GM19372 (cell line): ENCODE measurements around the gene TXNL4B.

Experiments
- ATAC-seq: cut with Tn5 transposase; IDR thresholded peaks from one replicate; pipeline ENCODE4 v1.9.1; 2021; ENCODE audit warnings: mild to moderate bottlenecking, low read depth, moderate library complexity; ENCODE audit not compliant: unreplicated experiment

Gene TXNL4B

GRCh38 chr16:72112906-72113615 lies 19.6 kb upstream of the TXNL4B start:
- ATAC-seq: no peak

- no peak for ATAC-seq
Observed at GRCh38 chr16:72112452-72112792, 19.0 kb upstream of the TXNL4B start.

DNA sequence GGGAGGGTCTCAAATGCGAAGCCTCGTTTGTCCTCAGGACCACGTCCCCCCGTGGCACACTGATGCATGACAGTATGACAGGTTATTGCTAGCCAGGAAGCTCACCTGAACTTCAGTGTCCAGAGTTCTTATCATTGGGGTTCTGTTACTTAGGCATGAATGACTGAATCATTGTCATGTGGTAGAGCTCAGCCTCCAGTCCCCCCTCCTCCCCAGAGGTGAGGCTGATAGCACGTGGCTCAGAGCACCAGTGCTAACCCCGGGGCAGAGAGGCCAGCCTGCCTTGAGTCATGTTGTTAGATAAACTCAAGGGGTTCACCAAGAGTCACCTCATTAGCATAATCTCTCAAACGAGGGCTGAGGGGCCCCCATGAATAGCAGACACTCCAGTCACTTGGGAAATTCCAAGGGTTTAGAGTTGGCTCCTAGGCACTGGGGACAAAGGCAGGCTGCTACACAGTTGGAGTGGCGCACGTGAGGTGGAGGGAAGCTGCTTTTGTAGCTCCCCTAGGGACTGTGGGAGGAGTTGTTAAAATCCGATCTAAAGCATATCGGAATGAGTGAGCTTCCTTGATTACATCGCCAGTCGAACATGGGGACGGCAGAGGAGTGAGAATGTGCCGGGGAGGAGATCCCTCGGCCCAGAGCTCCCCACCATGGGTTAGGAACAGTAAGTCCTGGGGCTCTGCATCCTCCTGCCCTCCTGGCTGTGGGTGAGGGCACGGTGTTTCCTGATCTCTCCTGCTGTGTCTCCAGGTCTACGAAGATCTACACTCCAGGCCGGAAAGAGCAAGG lies 18.4 kb upstream of the TXNL4B start:
- ATAC-seq: no peak

DNA sequence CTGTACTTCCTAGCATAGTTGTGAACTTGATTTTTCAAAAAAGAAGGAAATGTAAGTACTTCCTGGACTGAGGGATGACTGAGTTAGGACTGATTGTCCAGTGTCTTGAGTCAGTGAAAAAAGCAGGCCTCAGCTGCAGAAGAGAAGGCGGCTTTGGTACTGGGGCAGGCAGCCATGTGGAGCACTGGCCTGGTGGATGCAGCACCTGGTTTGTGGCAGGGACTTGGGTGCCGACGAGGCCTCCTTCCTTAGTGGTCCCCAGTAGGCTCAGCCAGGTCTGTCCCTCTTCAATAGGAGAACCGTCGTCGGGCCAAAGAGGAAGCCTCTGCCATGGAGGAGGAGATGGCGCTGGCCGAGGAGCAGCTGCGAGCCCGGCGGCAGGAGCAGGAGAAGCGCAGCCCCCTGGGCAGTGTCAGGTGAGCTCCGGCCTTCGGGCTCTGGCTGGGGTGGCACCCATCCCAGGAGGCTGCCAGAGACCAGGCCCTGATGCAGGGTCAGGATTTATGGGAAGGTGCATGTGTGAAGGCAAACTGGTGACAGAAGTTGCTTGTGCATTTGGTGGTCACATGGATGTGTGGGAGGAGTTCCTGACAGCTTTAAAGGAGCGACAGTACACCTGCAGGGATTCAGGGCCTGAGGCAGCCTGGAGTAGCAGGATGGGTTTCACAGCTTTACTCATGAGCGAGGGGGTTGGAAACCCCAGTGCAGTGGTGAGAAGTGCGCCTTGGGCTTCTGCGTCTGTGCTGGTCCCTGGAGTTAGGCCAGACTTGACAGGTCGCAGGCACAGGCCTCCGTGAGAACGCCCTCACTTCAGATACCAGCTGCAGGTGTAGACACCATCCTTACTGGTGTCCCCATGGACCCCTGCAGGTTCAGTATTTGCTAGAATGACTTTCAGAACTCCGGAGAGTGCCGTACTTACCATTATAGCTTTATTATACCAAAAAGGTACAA lies 17.5 kb upstream of the TXNL4B start:
- no peak for ATAC-seq

GRCh38 chr16:72109966-72110530 lies 16.6 kb upstream of the TXNL4B start:
- ATAC-seq: no peak

DNA sequence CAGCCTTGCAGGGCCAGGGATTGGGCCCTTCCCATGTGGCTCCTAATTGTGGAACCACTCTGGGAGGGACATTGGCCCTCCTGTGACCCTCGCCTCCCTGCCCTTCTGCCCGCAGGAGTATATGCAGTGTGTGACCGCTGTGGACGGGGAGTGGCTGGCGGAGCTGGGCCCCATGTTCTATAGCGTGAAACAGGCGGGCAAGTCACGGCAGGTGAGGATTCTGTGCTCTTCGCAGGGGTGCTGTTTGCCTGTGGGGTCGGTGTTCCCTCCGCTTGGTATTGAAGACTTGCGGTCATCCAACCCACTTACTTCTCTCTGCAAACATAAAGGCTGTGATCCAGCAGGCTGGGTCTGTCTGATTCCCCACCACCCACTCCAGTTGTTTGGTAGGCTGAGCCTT lies 15.9 kb upstream of the TXNL4B start:
- ATAC-seq: no peak

DNA sequence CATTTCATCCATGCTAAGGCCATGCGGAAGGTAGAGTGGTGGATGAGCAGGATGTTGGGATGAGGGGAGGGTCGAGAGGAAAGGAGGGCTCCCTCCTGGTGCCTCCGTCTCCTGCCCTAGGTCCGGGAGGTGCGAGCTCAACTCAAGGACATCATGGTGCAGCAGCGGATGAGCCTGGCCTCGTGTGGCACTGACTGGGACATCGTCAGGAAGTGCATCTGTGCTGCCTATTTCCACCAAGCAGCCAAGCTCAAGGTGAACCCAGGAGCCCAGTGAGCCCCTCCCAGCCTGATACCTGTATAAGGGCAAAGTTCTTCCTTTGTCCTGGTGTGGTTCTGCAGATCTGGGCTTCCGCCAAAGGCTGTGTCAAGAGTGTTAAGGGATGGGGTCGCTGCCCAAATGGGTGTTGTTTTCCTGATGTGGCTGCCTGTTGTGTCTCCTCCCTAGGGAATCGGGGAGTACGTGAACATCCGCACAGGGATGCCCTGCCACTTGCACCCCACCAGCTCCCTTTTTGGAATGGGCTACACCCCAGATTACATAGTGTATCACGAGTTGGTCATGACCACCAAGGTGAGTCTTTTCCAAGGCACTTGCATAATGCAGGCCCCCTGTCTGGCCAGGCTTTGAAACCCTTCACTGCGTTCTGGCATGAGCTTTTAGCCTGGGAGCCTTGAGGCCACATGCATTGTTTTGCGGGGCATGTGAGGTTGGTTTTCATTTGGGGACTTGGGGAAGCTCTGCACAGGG lies 15.1 kb upstream of the TXNL4B start:
- ATAC-seq: no peak

GRCh38 chr16:72107371-72107770 lies 14.0 kb upstream of the TXNL4B start:
- ATAC-seq: no peak

- no peak for ATAC-seq
Observed at GRCh38 chr16:72105978-72106377, 12.6 kb upstream of the TXNL4B start.

GRCh38 chr16:72104905-72105304 lies 11.5 kb upstream of the TXNL4B start:
- no peak for ATAC-seq

GRCh38 chr16:72101195-72101594 lies 7.8 kb upstream of the TXNL4B start:
- ATAC-seq: no peak

DNA sequence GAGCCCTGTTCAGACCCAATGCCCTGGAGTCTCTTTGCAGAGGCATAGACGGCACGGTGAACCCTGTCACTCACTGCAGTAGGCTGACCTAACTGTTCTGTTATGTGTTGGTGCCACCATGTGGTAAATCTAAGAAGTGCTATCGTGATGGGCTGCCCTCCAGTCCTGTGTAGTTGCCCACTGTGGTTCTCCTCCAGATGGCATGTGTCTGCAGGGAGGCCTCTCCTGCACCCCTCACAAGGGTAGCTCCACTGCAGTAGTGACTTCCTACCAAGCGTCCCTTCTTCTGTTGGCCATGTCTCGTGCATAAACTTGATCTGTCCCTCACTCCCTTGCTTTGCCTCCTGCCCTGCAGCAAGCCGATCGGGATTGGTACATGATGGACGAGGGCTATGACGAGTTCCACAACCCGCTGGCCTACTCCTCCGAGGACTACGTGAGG lies 6.0 kb upstream of the TXNL4B start:
- ATAC-seq: peak; percentile 70

- no peak for ATAC-seq
Observed at GRCh38 chr16:72098936-72099335, 5.5 kb upstream of the TXNL4B start.

GRCh38 chr16:72094266-72094610 lies 818 bp upstream of the TXNL4B start:
- ATAC-seq: no peak

GRCh38 chr16:72092832-72093447 lies 480 bp downstream of the TXNL4B start:
- no peak for ATAC-seq

- no peak for ATAC-seq
Observed at GRCh38 chr16:72091217-72091616, 2.2 kb downstream of the TXNL4B start.

DNA sequence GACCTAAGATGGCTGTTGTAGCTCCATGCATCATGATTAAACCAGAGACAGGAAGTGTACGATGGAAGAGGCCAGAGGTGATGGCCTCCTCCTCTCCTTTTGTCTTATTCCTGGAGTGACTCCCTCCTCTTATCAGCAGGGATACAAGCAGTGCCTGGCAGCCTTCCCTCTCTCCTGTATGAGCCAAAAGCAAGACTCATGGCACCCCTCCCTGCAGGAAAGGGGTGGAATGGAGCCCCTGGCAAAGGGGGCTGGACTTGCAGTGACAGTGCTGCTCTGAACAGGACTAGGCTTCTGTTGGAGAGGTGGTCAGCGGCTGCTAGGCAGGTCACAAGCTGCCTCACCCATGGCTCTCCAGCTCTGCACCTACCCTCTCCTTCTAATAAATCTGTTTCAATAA lies 8.4 kb downstream of the TXNL4B start:
- no peak for ATAC-seq

DNA sequence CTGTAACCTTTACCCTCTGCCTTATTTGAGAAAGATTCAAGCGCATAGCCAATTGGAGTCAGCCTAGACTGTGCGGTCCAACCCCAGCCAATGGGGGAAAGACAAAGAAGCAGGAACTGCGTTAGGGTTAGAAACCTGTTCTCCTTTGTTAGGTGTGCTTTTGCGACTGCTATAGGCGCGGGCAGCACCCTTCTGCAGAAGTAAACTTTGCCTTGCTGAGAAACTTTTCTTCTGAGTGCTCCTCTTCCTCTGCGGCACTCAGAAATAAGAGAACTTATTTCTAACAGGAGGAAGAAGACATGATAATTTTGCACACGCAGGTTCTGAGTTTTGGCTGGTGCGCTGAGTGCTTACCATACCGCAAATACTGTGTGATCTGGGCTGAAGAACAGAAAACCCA lies 9.0 kb downstream of the TXNL4B start:
- no peak for ATAC-seq

DNA sequence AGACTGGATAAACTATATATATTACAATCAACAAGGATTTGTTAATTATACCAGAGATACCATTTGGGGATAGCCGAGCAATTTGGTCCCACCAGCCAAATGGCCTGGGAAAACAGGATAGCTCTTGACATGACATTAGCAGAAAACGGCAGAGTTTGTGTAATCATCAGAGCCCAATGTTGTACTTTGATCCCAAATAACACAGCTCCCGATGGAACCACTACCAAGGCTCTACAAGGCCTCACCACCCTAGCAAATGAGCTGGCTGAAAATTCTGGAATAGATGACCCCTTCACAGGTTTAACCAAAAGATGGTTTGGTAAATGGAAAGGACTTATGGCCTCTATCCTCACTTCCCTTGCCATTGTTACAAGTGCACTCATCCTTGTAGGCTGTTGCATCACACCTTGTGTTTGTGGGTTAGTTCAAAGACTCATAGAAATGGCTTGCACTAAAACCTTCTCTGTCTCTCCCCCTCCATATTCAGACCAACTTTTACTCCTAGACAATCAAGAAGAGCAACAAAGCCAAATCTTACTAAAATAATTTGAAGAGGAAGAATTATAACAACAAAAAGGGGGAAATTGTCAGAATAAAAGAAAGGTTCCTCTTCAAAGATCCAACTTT lies 9.5 kb downstream of the TXNL4B start:
- ATAC-seq: no peak
